ENCODE measurements around the gene CSF1R.

Gene CSF1R

DNA sequence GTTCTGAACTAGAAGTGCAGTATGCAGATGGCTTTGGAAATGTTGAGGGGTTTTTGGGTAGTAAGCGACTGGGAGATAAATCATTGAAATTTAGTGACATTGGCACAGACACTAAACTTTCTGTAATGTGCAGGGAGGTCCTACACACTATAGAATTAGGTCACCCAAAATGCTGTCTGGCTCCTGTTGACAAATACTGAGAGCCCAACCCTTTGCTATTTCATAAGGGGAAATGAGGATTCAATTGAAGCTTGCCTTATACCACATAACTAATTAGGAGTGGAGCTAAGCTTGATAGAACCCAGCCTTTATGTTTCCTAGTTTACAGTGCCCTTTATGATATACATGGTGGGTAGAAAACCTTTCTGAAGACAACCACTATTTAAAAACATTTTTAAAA, 63.2 kb downstream of the CSF1R start:
- H3K4me3 Mint-ChIP-seq: no peak overlapping the region
- H3K27ac Mint-ChIP-seq: no peak overlapping the region
- H3K36me3 Mint-ChIP-seq: peaks cover 20% of the 10 kb centered on the region
- H3K27me3 Mint-ChIP-seq: no peaks in the 10 kb centered on the region
- no peaks in the 10 kb centered on the region for H3K9me3 Mint-ChIP-seq (ENCODE audit: low read depth)
- H3K4me1 Mint-ChIP-seq (ENCODE audit: low read depth): peaks cover 8% of the 10 kb centered on the region

DNA sequence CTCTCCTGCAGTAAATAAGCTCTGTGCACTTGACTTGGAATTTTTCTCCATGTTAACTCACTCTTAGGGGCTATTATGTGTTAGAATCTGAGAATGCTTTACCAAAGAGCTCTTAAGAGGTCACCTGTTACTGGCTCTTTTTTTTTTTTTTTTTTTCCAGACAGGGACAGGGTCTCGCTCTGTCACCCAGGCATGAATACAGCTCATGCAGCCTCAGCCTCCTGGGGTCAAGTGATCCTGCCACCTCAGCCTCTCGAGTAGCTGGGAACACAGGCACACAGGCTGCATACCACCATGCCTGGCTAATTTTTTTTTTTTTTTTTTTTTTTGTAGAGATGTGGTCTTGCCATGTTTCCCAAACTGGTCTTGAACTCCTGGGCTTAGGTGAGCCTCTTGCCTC, 63.7 kb downstream of the CSF1R start:
- H3K27ac Mint-ChIP-seq: no peak overlapping the region
- H3K9me3 Mint-ChIP-seq (ENCODE audit: low read depth): no peaks in the 10 kb centered on the region
- H3K27me3 Mint-ChIP-seq: no peaks in the 10 kb centered on the region
- no peak overlapping the region for H3K4me3 Mint-ChIP-seq
- H3K36me3 Mint-ChIP-seq: peaks cover 18% of the 10 kb centered on the region
- H3K4me1 Mint-ChIP-seq (ENCODE audit: low read depth): peaks cover 8% of the 10 kb centered on the region

DNA sequence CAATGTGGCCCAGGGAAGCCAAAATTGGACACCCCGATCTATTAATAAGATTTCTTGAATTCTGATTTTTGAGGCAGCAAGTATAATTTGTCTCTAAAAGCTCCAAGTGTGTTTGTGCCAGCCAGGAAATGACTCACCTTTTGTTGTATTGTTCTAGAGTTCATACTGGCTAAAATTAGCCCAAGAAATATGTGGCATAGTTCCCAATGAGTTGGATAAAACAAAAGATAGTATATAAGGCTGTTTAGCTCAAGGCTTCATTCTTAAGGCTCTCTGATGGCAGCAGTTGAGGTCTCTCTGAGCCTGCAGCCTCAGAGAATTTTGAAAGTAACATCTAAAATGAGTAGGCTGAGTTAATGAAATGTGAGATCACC, 64.2 kb downstream of the CSF1R start:
- peak overlapping the region; percentile 55 for H3K27ac Mint-ChIP-seq
- no peaks in the 10 kb centered on the region for H3K9me3 Mint-ChIP-seq (ENCODE audit: low read depth)
- H3K27me3 Mint-ChIP-seq: no peaks in the 10 kb centered on the region
- peaks cover 18% of the 10 kb centered on the region for H3K36me3 Mint-ChIP-seq
- peaks cover 8% of the 10 kb centered on the region for H3K4me1 Mint-ChIP-seq (ENCODE audit: low read depth)
- no peak overlapping the region for H3K4me3 Mint-ChIP-seq

DNA sequence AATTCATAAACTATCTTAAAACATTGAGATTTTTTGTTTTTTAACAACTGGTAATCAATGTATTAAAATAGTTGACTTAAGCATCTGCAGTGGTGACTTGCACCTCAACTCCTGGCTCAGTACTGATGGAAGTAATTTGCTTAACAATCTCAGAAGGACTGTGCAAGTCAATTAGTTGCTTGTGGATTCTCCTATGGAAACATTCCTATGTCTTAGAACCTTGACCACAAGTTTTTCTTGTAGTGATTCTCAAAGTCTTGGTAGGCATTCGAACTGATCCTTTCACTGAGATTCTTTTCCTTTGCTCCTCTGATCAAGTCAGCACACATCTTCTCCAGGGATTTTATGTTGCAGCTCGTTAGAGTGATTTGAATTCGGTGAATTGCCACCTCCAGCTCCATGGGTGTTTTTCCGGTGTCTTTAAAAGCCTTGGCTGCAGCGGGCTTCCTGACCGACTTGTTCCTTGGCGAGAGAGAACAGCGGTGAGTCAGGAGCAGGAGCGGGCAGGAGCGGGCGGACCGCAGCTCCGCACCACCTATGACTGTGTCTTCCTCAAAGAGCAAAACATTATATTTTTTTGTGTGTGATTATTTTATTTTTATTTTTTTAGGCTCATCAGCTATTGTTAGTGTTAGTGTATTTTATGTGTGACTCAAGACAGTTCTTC, 64.7 kb downstream of the CSF1R start:
- H3K4me3 Mint-ChIP-seq: no peak overlapping the region
- peaks cover 9% of the 10 kb centered on the region for H3K4me1 Mint-ChIP-seq (ENCODE audit: low read depth)
- no peaks in the 10 kb centered on the region for H3K27me3 Mint-ChIP-seq
- H3K36me3 Mint-ChIP-seq: peaks cover 18% of the 10 kb centered on the region
- H3K27ac Mint-ChIP-seq: peak overlapping the region; percentile 55
- no peaks in the 10 kb centered on the region for H3K9me3 Mint-ChIP-seq (ENCODE audit: low read depth)

DNA sequence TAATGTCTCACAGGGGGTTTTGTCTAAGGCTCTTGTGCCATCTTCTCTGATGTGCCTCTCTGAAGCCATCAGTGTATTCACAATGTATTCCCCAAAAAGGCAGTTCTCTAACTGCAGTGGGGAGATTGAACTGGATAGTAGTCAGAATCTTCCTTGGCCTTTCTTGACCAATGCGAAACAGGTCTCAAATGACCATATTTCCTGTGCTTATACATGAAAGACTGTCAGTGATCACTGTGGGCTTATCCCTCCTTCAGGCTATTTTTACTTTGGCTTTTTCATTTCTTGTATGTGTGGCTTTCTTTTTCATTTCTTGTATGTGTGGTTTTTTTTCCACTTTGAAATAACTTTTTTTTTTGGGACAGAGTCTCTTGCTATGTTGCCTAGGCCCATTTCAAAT, 66.1 kb downstream of the CSF1R start:
- Mint-ChIP-seq H3K27me3 (no peaks in the 10 kb centered on the region), H3K4me3 (no peak overlapping the region), H3K36me3 (peaks cover 28% of the 10 kb centered on the region), H3K4me1 (ENCODE audit: low read depth) (peaks cover 9% of the 10 kb centered on the region), H3K27ac (no peak overlapping the region), H3K9me3 (ENCODE audit: low read depth) (no peaks in the 10 kb centered on the region)

DNA sequence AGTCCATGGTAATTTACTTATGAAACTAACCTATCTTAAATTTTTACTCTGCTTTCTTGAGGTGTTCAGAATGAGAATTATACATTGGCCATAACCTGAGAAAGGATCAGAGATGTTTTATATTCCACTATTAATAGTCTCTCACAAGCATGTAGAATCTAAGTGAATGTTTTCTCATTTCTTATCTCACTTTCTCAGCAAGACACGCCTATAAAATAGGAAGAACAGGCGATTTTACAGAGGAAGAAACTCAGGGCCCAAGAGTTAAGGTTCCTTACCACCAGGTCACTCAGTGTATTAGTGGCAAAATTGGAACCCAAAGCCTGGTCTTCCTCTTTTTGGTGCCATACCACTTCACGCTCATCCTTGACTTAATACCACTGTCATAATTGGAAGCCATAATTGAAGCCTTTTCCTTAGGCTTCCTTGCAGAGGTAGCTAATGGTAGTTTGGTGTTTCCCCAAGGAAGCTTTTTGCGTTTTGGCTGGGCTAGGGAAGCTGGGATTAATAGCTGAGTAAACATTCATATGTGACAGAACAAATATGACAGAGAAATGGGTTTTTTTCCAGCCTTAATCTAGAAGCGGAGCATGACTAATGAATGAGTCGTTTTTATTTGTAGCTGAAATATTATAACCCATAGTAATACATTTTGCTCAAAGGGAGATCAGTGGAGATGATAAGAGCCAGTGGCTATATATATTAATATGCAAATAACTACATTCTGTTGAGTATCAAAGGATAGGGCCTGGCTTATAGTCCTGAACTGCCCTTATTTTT, 68.9 kb downstream of the CSF1R start:
- Mint-ChIP-seq H3K27ac (no peak overlapping the region), H3K4me1 (ENCODE audit: low read depth) (peaks cover 9% of the 10 kb centered on the region), H3K27me3 (no peaks in the 10 kb centered on the region), H3K36me3 (peaks cover 43% of the 10 kb centered on the region), H3K9me3 (ENCODE audit: low read depth) (no peaks in the 10 kb centered on the region), H3K4me3 (no peak overlapping the region)

DNA sequence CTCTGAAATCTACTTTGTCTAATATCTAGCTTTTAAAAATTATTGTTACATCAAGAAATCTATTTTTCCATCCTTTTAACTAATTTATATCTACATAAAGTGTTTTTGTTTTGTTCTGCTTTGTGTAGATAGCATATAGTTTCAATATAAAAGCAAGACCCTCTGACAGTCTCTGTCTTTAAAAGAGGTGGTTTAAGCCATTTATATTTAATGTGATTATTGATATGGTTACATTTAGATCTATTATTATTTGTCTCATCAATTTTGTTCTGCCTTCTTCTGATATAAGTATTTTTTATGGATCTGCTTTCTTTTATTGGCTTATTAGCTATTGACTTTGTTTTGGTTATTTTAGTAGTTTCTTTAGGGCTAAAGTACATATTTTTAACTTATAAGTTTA, 69.8 kb downstream of the CSF1R start:
- H3K36me3 Mint-ChIP-seq: peaks cover 44% of the 10 kb centered on the region
- H3K4me3 Mint-ChIP-seq: no peak overlapping the region
- peaks cover 5% of the 10 kb centered on the region for H3K4me1 Mint-ChIP-seq (ENCODE audit: low read depth)
- no peaks in the 10 kb centered on the region for H3K27me3 Mint-ChIP-seq
- no peak overlapping the region for H3K27ac Mint-ChIP-seq
- no peaks in the 10 kb centered on the region for H3K9me3 Mint-ChIP-seq (ENCODE audit: low read depth)

DNA sequence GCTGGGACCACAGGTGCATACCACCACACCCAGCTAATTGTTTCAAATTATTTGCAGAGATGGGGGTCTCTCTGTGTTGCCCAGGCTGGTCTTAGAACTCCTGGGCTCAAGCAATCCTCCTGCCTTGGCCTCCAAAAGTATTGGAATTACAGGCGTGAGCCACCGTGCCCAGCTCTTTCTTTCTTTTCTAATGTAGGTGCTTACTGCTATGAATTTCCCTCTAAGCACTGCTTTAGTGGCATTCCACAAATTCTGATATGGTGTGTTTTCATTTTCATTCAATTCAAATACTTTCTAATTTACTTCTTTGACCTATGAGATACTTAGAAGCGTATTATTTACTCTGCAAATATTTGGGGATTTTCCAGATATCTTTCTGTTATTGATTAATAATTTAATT, 70.9 kb downstream of the CSF1R start:
- peaks cover 4% of the 10 kb centered on the region for H3K4me1 Mint-ChIP-seq (ENCODE audit: low read depth)
- no peak overlapping the region for H3K4me3 Mint-ChIP-seq
- H3K27ac Mint-ChIP-seq: no peak overlapping the region
- H3K9me3 Mint-ChIP-seq (ENCODE audit: low read depth): no peaks in the 10 kb centered on the region
- no peaks in the 10 kb centered on the region for H3K27me3 Mint-ChIP-seq
- H3K36me3 Mint-ChIP-seq: peaks cover 43% of the 10 kb centered on the region

DNA sequence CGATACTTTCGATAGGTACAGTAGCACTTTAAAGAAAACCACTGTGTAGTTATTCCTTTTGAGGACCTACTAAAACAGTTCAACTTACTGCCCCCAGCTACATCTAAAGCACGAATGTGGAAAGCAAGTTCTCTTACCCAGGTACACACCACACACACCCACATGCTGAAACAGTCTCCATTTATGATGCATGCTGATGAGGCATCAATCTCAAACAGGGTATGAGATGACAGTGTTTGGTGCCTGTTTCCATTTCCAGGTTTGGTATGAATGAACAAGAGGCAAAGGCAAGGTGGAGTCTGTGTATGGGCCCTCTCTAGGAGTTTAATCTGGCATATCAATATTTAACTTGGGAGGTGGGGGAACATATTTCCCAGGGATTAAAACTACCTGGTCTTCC, 71.9 kb downstream of the CSF1R start:
- H3K4me3 Mint-ChIP-seq: no peak overlapping the region
- peaks cover 39% of the 10 kb centered on the region for H3K36me3 Mint-ChIP-seq
- H3K27me3 Mint-ChIP-seq: no peaks in the 10 kb centered on the region
- H3K27ac Mint-ChIP-seq: no peak overlapping the region
- H3K4me1 Mint-ChIP-seq (ENCODE audit: low read depth): peaks cover 4% of the 10 kb centered on the region
- no peaks in the 10 kb centered on the region for H3K9me3 Mint-ChIP-seq (ENCODE audit: low read depth)

DNA sequence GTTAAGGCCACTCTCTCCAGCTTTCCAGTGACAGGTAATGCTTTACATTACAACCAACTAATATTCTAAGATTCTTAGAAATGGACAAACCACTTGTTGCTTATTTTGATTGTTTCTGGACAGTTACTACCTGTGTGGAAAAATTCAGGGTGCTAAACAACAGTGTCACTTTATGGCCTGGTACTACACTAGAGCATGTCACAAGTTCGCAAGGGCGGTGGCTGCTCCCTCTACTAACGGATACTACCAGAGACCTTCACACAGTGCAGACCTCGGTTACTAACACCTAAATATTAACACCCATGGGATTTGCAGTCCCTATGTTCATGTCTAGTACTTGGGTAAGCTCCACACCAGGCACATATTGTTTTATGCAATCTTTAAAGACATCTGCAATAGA, 72.4 kb downstream of the CSF1R start:
- Mint-ChIP-seq H3K36me3 (peaks cover 34% of the 10 kb centered on the region), H3K4me3 (no peak overlapping the region), H3K9me3 (ENCODE audit: low read depth) (no peaks in the 10 kb centered on the region), H3K27ac (no peak overlapping the region), H3K27me3 (no peaks in the 10 kb centered on the region), H3K4me1 (ENCODE audit: low read depth) (peaks cover 4% of the 10 kb centered on the region)

DNA sequence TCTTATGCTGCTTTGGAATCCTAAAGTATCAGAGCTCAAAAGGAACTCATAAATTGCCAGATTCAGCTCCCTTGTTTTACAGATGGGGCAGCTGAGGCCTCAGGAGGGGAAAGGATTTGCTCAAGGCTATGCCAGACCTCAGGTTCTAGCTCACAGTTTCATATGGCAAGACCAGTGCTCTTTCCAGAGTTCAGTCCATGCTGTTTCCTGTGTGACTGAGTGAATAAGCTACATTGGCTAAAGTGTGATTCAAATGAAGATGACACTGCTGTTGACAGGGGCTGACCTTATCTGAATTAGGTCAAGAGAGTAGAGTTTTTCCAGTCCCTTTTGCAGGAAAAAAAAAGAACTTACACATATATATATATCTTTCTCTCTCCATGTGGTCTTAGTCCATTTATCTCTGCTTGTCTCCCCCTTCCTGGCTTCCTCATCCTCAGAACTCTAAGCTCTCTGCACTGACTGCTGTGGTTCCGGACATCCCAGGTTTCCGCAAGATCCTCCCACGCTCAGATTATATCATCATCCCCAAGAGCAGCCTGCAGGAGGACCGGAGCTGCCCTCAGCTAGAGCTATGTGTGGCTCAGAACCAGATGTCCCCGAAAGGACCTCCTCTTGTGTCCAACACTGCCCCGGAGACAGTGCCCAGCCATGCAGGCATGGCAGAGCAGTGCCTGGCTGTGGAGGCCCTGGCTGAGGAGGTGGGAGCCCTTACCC, 76.5 kb downstream of the CSF1R start:
- Mint-ChIP-seq H3K4me1 (ENCODE audit: low read depth) (peaks cover 24% of the 10 kb centered on the region), H3K4me3 (no peak overlapping the region), H3K9me3 (ENCODE audit: low read depth) (no peaks in the 10 kb centered on the region), H3K27me3 (no peaks in the 10 kb centered on the region), H3K27ac (no peak overlapping the region), H3K36me3 (peaks cover 22% of the 10 kb centered on the region)

DNA sequence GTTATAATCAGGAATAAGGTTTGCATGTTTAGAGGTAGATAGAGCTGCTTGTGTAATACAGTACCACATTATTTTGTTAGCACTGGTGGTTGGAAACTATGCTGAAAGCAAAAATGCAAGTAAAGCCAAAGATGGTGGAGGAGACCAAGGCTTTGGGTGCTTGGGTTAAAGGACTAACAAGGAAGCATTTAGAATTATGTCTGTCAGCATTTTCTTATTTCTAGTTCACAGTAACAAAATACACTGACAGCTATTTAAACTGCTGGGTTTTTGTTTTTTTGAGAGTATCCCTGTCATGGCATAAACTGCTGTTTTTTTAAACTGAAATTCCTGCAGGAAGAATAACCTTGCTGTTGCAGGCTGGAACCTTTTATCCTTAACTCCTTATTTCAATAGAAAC, 79.3 kb downstream of the CSF1R start:
- Mint-ChIP-seq H3K4me3 (no peak overlapping the region), H3K4me1 (ENCODE audit: low read depth) (peaks cover 46% of the 10 kb centered on the region), H3K27ac (no peak overlapping the region), H3K9me3 (ENCODE audit: low read depth) (no peaks in the 10 kb centered on the region), H3K27me3 (no peaks in the 10 kb centered on the region), H3K36me3 (peaks cover 5% of the 10 kb centered on the region)

DNA sequence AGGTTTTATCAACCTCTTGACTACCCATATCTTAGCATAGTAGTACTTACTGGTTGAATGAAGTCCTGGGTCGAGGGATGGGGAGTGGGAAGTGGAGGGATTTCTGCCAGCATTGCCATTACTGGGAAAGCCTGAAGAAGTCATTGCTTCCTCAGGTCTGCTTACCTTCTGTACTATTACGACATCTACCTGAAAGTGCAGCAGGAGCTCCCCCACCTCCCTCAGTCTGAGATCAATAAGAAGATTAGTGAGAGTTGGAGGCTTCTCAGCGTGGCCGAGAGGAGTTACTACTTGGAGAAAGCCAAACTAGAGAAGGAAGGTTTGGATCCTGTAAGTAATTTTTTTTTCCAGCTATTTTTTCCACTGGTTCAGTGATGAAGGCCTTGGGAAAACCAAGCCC, 80.0 kb downstream of the CSF1R start:
- no peak overlapping the region for H3K4me3 Mint-ChIP-seq
- no peak overlapping the region for H3K27ac Mint-ChIP-seq
- H3K36me3 Mint-ChIP-seq: peaks cover 4% of the 10 kb centered on the region
- H3K9me3 Mint-ChIP-seq (ENCODE audit: low read depth): no peaks in the 10 kb centered on the region
- no peaks in the 10 kb centered on the region for H3K27me3 Mint-ChIP-seq
- peaks cover 48% of the 10 kb centered on the region for H3K4me1 Mint-ChIP-seq (ENCODE audit: low read depth)
